ENCODE measurements around the gene IL18BP.

DNA sequence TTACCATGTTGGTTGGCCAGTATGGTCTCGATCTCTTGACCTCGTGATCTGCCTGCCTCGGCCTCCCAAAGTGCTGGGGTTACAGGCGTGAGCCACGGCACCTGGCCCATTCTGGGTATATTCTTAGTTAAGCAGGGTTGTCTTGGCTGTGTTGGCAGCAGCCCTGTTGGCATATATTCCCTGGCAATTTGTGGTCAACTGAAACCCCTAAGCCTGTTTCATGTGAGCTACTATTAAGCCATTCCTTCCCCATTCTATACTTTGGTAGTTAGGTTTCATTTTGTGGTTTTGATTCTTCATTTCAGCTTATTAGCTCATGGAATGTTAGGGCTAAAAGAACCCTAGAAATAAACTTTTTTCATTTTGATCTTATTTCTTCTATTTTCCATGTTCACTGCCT, 22.2 kb upstream of the IL18BP start:
- TF ChIP-seq, protein P1, sequence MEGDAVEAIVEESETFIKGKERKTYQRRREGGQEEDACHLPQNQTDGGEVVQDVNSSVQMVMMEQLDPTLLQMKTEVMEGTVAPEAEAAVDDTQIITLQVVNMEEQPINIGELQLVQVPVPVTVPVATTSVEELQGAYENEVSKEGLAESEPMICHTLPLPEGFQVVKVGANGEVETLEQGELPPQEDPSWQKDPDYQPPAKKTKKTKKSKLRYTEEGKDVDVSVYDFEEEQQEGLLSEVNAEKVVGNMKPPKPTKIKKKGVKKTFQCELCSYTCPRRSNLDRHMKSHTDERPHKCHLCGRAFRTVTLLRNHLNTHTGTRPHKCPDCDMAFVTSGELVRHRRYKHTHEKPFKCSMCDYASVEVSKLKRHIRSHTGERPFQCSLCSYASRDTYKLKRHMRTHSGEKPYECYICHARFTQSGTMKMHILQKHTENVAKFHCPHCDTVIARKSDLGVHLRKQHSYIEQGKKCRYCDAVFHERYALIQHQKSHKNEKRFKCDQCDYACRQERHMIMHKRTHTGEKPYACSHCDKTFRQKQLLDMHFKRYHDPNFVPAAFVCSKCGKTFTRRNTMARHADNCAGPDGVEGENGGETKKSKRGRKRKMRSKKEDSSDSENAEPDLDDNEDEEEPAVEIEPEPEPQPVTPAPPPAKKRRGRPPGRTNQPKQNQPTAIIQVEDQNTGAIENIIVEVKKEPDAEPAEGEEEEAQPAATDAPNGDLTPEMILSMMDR (conservative IDR thresholded peaks at IDR 0.05; ENCODE audit: low read depth, low read length): no peak
- no peak for TF ChIP-seq EZH2 (IDR thresholded peaks at IDR 0.05; ENCODE audit: borderline replicate concordance, low read depth, low read length, poor library complexity, severe bottlenecking)

All from A673 (cell line).